Activated CD8-positive, alpha-beta memory T cell treated with anti-CD3 and anti-CD28 coated beads for 48 hours (primary cell): Measurements from ENCODE around the gene FAM78A.
"Not testable (repeated sequence)": the region's sequence is repeated elsewhere in the genome, so short reads cannot be mapped to it uniquely, and the experiment has no call there.

Experiments
- DNase-seq, 3 experiments: peaks; one replicate each; pipeline ENCODE4 v3.0.0-alpha.2; 2020; ENCODE audit warnings: low read depth in 2 of 3, low spot score in 2 of 3

The FAM78A gene

DNA sequence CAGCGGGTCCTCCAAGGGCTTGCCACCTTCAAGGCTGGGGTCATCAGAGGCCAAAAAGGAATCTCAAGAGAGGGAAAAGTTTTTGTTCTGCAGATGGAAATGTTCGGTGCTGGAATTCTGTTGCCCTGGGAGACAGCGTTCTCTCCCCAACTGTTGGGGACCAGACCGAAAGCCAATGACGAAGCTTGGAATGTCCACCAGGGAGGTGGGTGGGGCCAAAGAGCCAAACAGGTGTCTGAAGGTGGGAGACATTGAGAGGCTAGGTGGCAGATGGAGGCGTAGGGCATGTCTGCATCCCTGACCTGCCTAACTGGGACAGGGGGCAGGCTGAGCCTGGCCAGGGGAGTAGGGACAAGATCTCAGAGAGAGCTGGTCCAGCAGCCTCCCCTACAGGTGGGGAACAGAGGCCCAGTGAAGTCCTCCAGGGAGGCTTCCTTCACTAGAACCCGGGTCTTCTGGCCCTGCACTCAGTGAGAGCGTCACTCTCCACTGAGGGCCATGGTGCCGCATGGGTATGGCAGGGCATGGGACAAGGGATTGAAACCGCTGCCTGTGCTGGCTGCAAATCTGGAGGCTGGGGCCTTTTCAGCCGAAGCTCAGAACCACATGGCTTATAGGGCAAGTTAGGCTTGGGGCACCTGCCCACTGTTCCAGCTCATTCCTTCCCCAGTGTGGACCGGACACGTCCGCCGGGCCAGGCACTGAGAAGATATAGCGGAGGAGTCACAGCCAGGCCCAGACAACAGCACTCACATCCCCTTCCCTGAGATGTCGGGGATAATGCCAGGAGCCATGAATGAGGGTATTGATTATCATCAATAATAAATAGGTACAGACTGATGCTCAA, 5.0 kb upstream of the FAM78A start:
- no peak for DNase-seq

GRCh38 chr9:131280660-131281059, 4.3 kb upstream of the FAM78A start:
- DNase-seq = no peak

DNA sequence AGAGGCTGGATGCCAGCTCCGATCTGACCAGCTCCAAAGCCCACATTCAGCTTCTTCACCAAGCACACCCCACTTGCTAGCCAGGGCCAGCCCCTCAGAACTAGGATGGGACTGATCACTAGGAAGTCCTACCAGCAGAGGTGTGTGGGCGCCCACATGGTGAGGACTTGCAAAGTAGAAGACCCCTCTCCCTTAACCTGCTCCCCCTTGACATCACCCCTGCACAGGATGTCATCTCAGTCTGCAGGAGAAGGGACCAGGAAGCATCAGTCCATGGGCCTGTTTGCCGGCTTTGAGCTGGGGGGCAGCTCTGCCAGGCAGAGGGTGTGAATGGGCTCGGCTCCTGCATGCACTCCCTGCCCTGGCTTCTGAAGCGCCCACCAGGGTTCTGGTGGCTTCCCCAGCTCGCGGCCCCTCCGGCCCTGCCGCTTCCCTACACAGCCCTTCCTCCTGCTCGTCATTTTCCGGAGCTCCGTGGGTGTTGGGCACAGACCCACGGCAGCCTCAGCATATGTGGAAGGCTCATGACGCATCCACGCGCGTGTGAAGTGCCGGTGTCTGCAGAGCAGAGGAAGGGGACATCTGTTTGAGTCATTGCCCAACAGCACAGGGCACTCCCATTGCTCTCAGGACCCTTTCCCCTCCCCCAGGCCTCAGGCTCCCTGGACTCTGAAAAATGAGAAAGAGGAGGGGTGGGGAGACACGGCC, 3.7 kb upstream of the FAM78A start:
- no peak for DNase-seq

DNA sequence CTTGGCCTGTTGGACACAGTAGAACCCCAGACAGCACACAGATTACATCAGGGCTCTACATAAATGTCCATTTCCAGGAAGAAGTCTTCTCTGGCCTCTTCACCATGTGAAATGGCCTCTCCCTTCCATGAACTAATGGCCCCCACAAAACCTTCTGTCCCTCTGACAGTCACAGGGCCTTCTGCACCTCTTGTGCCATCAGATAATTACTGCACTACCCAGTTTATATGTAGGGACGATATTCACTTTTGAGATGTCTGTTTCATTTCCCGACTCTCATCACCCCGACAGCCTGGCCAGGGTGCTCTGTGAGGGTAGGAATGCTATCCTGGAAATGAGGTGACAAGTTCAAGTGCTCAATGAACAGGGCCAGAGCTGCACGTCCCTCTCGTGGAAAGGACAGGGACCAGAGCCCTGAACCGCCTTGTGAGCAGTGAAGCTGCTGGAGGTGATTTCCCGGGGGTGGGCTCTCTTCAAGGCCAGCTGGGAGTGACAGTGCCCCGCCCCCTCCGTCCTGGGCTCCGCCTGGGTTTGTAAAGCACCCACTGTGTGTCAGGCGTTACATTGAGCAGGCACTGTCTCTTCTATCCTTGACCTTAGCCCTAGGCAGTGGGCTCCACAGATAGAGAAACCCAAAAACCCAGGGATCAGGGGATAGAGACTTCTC, 3.0 kb upstream of the FAM78A start:
- no peak for DNase-seq

DNA sequence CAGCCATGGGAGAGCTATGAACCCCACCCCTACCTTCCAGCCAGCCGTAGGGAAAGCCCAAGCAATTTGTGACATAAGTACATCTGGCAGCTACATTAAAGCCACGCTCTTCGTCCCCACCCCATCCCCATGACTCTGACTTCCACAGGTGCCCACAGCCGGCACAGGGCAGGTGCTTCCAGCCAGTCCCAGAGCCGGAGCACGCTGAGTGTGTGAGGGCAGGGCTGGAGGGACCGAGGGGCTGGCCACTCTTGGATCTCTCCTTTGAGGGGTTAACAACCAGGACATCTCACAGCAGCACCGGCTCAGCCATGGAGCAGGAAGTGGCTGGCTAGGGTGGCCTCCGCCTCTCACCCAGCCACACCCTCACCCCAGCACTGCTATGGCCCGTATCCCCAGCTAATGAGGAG, 2.4 kb upstream of the FAM78A start:
- DNase-seq = no peak

- DNase-seq = peak in 1 of 3 experiments; percentile 50
Observed at GRCh38 chr9:131277910-131278701, 1.8 kb upstream of the FAM78A start.

DNA sequence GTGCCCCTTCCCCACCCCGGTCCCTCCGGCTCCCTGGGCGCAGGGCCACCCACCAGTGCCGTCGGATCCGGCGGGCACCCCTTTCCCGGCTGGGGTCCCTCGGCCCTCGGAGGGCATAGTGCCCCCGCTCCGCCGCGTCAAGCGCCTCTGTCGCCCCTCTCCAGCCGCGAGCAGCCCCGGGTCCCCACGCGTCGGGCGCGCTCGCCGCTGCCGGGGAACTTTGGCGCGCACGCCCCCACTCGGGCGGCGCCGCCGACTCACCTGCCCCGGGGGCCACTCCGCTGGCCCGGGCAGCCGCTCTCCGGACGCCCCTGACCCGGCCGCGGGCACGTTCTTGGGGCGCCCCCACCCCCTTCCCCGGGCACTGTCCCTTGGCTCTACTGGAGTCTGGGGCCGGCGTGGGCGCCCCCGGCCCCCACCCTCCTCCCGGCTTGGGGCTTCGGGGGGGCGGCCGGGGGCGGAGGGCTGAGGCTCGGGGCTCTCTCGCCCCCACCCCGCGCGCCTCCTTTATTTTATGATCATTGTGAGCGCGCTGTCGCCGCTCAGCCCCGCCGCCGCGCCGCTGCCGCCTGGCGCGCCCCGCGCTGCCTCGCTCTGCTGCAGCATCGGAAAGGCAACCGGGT, 1.1 kb upstream of the FAM78A start:
- DNase-seq = no peak

DNA sequence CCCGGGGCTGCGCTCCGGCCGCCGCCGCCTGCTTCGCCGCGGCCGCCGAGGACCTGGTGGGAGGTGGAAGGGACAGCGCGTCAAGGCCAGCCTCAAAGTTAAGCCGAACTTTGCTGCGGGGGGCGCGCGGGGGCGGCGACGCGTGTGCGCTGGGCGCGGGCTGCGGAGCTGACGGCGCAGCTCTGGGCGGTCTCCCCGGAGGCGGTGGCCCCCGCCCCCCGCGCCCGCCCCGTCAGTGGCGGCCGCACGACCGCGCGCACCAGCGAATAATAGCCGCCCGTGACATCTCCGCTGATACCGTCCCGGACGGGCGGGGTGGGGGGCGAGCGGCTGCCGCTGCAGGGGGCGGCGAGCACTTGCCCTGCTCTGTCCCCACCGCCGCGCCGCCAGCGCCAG, 579 bp upstream of the FAM78A start:
- DNase-seq = no peak

GRCh38 chr9:131275332-131276093, 797 bp downstream of the FAM78A start:
- no peak for DNase-seq

DNA sequence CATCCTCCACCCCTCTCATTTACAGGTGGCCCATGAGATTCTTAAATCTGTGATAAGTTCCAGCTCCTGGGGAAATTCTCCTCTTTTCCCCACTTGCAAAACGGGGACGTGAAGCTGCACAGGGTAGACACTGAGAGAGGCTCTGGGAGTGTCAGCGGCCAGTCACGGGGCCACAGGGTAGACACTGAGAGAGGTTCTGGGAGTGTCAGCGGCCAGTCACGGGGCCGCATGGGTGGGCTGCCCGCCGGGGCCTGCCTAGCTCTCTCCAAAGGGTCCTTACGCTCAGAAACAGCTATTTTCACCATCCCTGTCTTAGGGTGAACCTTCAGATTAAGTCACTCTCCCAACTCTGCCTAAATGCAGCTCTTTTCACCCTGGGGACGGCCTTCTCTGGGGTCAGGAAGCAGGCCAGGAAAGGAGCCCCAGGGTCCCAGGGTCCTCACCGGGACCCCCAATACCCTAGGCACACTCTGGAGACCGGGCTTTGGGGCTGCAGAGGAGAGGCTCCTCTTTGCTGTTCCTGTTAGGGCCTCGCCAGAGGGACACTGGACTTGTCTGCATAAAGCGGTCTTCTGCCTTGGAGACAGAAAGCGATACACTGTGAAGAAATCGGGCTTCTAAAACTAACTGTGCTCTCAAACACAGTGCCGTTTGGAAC, 1.5 kb downstream of the FAM78A start:
- DNase-seq = no peak

DNA sequence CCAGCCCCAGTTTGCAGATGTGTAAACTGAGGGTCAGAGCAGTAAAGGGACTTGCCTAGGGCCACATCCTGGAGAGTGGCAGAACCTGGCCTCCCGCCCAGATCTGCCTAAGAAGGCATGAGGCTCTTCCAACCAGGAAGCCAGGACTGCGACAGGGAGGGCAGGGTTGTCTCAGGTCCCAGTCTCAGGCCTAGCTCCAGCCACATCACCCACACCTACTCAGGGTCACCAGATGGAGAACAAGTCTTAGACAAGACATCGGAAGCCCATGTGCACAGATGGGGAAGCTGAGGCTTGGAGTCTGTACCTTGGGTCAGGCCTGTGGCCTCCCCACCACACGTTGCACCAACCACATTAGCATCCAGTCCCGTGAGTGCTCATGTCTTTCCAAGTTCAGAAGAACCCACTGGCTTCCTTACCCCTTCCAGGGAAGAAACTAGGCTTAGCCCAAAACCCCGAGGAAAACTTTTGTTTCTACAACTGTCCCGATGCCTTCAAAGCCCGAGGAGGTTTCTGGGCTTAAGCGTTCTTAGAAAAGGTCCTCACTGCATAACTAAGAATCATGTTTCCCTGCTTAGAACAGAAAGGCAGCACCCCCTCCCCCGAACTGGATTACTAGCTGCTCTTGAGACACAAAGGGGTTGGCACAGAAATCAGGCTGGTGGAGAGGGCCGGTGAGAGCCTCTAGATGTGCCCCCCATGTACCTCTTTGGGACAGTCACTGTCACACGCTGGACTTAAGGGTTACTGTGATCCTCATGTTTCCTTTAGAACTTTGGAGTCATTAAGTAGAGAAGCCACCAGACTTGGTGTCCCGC, 2.2 kb downstream of the FAM78A start:
- no peak for DNase-seq

DNA sequence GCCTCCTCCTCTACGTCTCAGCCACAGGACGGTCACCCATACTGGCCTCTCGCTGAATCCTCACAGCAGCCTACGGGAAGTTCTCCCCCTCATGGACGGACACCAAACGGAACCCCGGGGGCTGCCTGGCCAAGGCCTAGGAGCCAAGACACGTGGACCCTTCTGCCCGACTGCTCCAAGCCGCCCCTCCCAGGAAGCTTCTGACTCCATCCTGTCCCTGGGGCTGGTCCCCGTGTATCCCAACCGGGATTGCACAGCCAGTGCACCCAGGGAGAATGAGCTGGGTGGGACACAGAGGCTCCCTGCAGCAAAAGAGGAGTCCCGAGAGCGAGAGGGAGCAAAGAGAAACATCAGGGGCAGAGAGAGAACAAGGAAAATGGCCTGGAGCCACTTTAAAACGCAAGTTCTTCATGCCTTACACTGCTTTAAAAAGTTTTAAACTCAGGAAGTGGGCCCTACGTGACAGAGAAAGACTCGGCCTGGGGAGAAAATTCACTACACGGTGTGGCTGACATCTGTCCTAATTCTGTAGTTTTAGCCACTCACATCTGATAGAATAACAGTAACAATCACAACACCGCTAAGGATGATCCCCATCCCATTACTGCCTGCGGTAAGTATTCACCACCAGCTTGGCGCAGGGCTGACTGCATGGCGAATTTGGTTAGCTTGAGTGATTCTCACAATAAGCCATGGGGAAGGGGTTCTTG, 3.0 kb downstream of the FAM78A start:
- DNase-seq = no peak

GRCh38 chr9:131272212-131272611, 4.1 kb downstream of the FAM78A start:
- DNase-seq = no peak

DNA sequence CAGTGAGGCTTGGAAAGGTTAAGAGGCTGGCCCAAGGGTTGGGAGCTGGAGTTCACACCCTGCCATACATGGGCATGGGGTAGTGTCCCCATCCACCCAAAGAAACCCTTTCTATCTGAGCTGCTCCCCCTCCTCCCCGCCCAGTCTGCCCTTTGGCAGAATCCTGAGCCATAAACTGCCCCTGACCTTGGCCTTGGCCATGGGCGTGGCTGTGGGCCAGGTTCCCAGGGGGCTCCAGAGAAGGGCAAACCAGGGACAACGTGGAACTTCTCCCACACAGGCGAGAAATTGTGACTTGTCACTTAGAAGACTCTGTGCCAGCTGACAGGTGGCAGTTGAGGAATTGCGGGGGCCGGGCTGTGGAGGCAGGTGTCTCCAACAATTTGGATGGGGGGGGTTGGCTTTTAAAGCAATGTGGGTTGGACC, 4.8 kb downstream of the FAM78A start:
- no peak for DNase-seq

DNA sequence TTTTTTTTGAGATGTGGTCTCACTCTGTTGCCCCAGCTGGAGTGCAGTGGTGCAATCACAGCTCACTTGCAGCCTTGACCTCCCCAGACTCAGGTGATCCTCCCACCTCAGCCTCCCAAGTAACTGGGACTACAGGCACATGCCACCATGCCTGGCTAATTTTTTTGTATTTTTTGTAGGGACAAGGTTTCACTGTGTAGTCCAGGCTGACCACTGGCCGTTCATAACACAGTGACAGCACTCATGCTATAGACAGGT, 5.4 kb downstream of the FAM78A start:
- not testable (repeated sequence) for DNase-seq

- DNase-seq = no peak
Observed at GRCh38 chr9:131270171-131271015, 5.9 kb downstream of the FAM78A start.
